ENCODE measurements around the gene PIGU.

Gene PIGU

DNA sequence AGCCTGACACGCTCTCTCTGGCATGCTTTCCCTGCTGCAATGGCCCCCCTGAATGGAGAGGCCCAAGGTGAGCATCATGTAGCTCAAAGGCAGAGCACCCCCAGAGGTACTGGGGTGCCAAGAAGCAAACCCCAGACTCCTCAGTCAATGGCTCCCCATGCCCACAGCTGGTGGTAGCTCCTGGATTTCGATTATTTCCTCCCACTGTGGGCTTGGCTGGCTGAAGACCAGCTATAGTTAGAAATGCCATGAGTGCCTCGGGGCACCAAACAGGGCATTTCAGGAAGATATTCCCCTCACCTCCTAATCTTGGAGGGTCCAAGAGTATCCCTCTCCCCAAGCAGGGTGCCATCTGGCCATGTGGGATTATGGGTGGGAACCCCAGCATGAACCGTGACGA is 101.6 kb downstream of the PIGU start:
- DNase-seq: no peak

DNA sequence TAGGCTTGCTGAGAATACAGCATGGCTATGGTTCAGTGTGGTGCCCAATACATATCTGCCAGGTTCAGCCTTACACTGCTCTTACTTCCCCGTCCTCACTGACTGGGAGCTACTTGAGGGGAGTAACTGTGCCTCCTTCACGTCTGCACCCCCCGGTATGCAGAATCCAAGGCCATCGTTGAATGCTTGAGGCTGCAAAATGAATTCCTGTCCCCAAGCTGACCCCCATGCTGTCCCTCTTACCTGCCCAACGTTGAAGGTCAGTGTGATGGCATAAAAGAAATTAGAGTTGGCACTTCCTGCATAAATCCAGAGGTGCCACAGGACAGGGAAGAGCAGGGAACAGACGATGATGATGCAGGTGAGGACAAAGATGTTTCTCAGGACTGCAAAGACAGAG is 102.0 kb downstream of the PIGU start:
- DNase-seq: no peak

GRCh38 chr20:34574426-34574825 is 102.5 kb downstream of the PIGU start:
- DNase-seq: no peak

DNA sequence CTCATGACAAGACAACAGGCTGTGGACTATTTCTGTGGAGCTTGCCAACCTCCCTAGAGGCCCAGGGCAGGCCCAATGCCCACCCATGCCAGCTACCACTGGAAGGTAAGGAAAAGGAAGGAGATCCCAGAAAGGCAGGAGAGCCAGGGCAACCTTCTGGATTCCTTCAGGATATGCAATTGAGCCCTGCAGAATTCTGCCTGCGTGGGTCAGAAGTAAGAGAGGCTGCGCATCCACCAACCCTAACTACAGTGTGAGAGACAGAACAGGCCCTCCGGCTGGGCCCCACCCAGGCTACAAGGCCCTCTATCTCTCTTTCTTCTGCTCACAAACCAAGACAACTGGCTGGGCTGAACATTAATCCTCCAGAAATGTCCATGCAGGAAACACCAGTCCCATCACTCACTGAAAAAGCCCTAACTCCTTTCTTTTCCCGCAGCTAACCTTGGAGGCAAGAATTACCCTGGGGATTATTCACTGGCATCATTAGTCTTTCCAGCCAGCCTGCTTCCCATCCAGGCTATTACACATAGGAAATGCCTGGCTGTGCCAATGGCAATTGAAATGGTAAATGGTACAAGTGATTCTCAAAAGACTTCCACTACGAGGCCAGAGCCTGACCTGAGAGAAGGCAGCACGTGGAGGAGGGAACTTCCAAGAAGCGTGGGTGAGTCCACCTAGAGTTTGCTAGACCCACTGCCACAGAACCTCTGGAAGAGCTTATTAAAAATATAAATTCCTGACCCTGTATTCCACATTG is 103.2 kb downstream of the PIGU start:
- no peak for DNase-seq

DNA sequence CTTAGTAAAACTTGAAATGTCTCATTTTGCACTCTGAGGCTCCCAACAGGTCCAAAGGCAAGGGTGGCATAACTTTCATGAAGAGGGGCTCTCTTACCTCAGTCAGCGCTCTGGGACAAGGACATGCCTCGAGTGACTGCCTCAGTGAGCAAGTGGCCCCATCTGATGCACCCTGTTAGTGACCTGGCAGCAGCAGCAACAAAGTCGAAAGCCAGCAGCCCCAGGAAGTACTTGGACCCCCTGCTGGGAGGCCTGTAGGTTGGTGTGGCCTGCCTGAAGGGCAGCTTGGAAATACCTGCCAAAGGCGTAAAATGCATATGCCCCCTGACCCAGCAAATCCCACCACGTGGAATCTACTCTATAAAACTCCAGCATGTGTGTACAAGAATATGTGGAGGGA is 105.1 kb downstream of the PIGU start:
- DNase-seq: no peak

GRCh38 chr20:34570859-34571306 is 106.0 kb downstream of the PIGU start:
- DNase-seq: no peak

DNA sequence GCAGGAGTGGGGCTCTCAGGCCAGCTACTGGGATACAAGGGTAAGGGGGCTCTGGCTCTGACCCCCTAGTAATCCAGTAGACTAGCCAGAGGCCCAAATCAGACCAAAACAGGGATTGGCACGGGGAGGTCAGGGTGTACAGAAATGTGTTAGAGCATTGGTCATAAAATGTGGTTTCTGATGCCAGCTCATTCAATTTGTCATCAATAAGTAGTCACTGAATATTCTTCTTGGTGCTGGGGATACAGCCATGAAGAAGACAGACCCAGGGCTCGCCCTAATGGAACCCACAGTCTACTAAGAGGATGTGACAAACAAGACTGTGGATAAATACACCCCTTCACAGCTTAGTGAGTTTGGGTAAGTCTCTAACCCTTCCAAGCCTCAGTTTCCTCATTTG is 107.3 kb downstream of the PIGU start:
- DNase-seq: no peak

DNA sequence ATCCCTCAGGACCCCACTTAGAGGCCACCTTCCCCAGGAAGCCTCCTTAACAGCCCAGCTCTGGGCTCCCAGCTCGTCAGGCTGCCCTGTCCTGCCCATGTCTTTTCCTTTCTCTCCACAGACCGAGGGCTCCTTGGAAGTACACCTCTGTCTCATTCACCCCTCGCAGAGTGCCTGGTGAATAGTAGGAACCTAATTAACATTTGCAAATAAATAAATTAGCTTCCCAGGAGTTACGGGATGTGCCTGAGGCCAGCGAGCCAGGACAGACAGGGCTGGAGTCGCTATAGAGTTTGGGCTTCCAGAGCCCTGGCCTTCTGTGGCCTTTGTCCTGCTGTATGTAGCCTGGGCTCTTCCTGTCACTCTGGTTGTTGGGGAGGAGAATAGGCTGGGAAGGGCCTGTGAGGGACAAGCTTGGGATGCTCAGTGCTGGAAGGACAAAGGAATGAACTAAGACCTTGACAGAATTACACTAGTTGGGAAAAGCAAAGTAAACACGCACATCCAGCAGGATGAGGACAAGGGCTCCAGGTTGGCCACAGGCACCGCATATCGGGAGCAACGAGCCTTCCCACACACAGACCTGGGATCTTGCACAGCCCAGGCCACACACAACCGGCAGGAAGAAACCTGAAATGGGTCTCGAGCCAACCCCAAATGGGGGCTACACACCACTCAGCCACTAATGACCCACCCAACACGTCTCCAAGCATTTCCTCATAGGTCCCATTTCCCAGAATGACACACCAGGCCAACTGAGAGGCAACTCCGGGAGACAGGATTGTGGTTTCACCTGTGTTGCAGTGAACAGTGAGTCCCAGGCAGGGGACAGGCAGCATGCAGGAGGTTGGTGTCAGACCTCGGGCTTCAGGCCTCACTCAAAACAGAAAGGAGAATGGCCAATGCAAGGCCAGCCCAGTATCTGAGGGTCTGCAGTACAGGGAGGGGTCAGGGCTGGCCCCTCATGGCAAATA is 108.7 kb downstream of the PIGU start:
- DNase-seq: no peak

DNA sequence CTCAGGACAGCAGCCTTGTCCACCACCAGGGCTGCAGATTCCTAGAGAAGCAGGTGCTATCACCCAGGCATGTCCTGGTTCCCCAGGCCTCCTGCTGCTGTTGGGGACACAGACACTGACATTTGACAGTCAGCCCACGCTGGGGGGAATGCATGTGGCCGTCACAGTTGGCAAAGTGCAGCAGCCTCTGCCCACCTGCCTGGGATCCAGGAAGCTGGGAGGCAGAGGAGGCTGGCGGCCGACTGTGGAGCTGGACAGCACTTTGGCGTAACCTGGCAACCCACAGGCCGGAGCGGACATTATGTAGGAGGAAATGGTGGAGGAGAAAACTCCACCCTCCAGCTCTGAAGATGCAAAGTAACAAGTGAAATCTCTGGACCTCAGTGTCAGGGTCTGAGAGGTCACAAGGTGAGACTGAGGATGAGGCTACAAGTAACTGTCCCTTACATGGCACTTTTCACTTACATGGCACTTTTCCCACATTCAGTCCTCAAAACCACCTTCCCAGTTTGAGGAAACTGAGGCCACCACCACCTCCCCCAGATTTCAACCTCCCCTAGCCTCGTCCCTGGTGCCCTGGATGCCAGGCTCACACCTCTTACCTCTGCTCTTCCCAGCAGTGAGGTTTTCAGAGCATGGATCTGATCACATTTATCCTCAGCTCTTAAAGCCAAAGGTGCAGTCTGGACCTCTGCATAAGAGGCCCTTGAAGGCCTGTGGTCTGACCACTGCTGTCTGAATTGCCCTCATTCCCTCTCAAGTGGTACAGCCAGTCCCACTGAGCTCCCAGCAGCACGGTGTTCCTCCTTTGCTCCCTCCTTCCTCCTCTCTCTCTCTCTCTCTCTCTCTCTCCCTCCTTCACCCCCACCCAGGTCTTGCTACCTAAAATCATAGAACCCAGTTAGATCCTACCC is 109.7 kb downstream of the PIGU start:
- DNase-seq: no peak

- DNase-seq: no peak
These were observed 112.1 kb downstream of the PIGU start for GRCh38 chr20:34564833-34565232.

DNA sequence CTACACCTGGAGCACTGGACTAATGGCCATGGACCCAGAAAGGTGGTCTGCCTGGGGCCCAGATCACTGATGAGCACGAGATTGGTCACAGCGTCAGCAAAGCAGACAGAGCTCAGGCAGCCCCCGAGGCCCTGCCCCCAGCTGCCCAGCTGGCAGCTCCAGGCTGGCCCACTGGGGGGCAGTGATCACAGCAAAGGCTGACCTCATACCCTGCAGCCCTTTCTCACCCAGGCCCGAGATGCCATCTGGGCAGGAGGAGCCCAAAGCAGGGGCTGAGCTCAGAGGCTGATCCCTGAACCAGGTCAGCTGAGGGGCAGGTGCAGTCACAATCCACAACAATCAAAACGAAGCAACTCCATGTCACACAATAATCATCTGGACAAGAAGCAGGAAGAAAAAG is 114.3 kb downstream of the PIGU start:
- DNase-seq: no peak

- DNase-seq: no peak
These were observed 115.2 kb downstream of the PIGU start for GRCh38 chr20:34561661-34562060.

DNA sequence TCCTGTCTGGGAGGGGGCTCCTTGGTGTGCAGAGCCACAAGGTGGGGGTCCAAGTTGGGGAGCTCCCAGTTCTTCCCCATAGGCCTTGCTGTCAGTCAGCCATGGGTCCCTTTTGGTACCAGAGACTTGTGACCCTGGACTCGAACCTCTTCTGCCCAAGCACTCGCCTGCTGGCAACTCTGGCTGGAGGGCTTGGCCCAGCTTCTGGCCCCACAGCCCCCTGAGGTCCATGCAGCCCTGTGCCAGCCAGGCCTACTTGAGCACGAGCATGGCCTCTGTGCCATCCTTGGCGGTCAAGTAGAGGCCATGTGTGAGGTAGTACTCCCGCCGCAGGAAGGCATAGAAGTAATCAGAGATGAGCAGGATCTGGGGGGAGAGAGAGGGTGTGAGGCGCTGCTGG is 116.3 kb downstream of the PIGU start:
- no peak for DNase-seq

GRCh38 chr20:34560141-34560523 is 116.8 kb downstream of the PIGU start:
- no peak for DNase-seq

DNA sequence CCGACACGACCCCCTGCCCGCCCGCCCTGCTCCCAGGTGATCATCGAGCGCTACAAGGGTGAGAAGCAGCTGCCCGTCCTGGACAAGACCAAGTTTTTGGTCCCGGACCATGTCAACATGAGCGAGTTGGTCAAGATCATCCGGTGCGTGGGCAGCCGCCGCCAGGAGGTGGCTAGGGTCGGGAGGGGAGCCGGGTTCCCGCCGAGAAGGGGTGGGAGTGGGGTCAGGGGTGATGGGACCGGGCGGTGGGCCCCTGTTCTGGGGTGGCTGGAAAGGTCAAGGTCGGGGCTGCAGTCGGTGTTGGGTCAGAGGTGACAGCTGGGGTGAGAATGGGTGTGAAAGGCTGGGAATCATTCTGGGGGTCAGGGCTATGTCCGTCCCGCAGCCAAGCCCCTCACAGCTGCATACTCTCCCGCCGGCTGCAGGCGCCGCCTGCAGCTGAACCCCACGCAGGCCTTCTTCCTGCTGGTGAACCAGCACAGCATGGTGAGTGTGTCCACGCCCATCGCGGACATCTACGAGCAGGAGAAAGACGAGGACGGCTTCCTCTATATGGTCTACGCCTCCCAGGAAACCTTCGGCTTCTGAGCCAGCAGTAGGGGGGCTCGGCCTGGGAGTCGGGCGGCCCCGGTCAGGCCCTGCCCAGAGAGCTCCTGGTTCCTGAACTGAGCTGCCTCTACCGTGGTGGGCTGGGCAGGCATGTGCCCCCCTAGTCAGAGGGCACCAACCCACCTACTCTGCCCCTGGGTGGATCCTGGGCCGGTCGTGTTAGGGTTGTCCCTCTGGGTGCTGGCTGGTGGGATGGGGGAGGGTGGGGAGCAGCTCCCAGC is 117.4 kb downstream of the PIGU start:
- no peak for DNase-seq

- peak; percentile 90 to 93 for DNase-seq
These were observed 118.3 kb downstream of the PIGU start, which contains the start of gene MAP1LC3A for GRCh38 chr20:34558320-34559218. Gene MAP1LC3A (plus strand): TSS chr20:34558718. CDS start chr20:34558869, 151 bp downstream.

- DNase-seq: no peak
These were observed 119.0 kb downstream of the PIGU start for GRCh38 chr20:34557936-34558319.

GRCh38 chr20:34553366-34553867 is 123.5 kb downstream of the PIGU start:
- DNase-seq: no peak

DNA sequence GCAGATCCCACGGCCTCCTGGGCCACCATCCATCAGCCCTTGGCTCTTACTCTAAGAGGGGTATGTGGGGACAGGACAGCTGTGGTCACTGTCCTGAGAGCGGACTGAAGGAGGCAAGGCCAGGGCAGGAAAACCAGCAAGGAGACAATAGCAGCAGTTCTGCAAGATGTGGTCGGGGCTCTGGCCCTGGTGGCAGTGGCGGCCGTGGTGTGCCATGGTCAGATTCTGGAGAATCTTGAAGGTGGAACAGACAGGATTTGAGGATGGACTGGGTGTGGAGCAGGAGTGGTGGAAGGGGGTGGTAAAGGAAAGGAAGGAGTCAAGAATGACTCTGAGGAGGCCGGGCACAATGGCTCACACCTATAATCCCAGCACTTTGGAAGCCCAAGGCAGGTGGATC is 124.3 kb downstream of the PIGU start:
- DNase-seq: no peak

DNA sequence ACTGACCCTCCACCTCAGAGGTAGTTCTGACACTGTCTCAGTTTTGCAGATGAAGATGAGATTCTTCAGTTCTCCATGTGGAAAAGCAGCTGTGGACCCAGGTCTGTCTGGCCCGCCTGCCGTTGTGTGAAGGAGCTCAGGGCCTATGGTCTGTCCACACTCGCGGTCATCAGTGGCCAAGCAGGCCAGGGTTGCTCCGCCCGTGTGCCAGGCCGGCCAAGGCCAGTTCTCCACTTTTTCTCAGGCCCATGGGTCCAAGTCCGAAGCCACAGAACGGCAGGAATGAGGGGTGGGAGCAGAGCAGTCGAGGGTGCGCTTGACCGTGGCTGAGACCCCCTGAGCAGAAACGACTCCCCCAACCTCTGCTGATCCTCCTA is 127.0 kb downstream of the PIGU start:
- no peak for DNase-seq

All from activated T-cell treated with anti-CD3 and anti-CD28 coated beads, Interleukin-2, amount 50 U/mL, for 48 hours (primary cell).